GM12878 (cell line): Measurements from ENCODE around the gene NEURL3. TPM values are rescaled to one million over a fixed set of nuclear protein-coding genes. Genes with fewer than 3 reads are reported as not detected.

Experiments
- ATAC-seq: fragments of 200-7000 bp; cut with Tn5 transposase; 3 replicates; pipeline ENCODE4 v1.9.1; 2020; ENCODE audit warnings: mild to moderate bottlenecking, moderate library complexity
- BruUV-seq: library from RNA; stranded (reverse); fragments of 400-500 nt; replicated peaks from 2 replicates; lab custom pipeline; 2021; lab: Mats Ljungman, UMichigan
- CTCF ChIA-PET: fragments of 300-600 bp; sonication (Branson Sonifier 250); formaldehyde crosslinking; extraction: SDS; loops from one replicate; lab custom pipeline; 2021; ENCODE audit warnings: inconsistent platforms; lab: Yijun Ruan, JAX
- POLR2A ChIA-PET: fragments of 350-600 bp; formaldehyde crosslinking; extraction: SDS; loops from one replicate; lab custom pipeline; 2021; ENCODE audit warnings: inconsistent platforms; lab: Charles Lee
- RAD21 ChIA-PET: fragments of 300-600 bp; sonication (Branson Sonifier 250); formaldehyde crosslinking; loops from one replicate; lab custom pipeline; 2023; ENCODE audit warnings: antibody characterized with exemption; ENCODE audit not compliant: unreplicated experiment; lab: Charles Lee
- SMC1A ChIA-PET: fragments of 300-600 bp; sonication (Branson Sonifier 250); formaldehyde crosslinking; loops from one replicate; lab custom pipeline; 2023; ENCODE audit not compliant: unreplicated experiment, uncharacterized antibody; lab: Charles Lee
- DNase-seq: peaks from one replicate; pipeline ENCODE4 v3.0.0-alpha.2; 2011; ENCODE audit warnings: low read depth, low spot score
- FAIRE-seq: peaks from 3 replicates; lab custom pipeline; 2011; peaks lifted over from hg19 to GRCh38; lab: Jason Lieb, UNC
- H2AFZ ChIP-seq: 2 replicates; pipeline ENCODE4 v1.6.0; 2011; ENCODE audit warnings: low read depth, low read length, control low read depth; ENCODE audit not compliant: control insufficient read depth
- H3K27ac ChIP-seq: 2 replicates; pipeline ENCODE4 v1.5.1; 2011; ENCODE audit warnings: control low read depth; ENCODE audit not compliant: control insufficient read depth, insufficient read depth
- H3K27me3 ChIP-seq, 2 experiments: replicated peaks in 1 of 2; 2 replicates each; pipeline versions ENCODE4 v1.6.0 to v1.6.1; 2011; ENCODE audit warnings: low read length in 1 of 2; ENCODE audit not compliant: control insufficient read depth in 2 of 2, insufficient read depth in 2 of 2
- H3K36me3 ChIP-seq, 2 experiments: 2 replicates each; pipeline ENCODE4 v1.5.1; 2011; ENCODE audit warnings: low read length in 1 of 2; ENCODE audit not compliant: control insufficient read depth in 2 of 2, insufficient read depth in 2 of 2
- H3K4me1 ChIP-seq: 2 replicates; pipeline ENCODE4 v1.6.1; 2011; ENCODE audit warnings: mild to moderate bottlenecking, low read length, moderate library complexity, mixed read lengths; ENCODE audit not compliant: control insufficient read depth, insufficient read depth
- H3K4me2 ChIP-seq: 2 replicates; pipeline ENCODE4 v1.6.0; 2011; ENCODE audit warnings: control low read depth; ENCODE audit not compliant: control insufficient read depth, insufficient read depth
- H3K4me3 ChIP-seq: fragments of 200-600 bp; sonication (generic); 2 replicates; pipeline ENCODE4 v1.5.1; 2016
- H3K79me2 ChIP-seq: 2 replicates; pipeline ENCODE4 v1.6.0; 2011; ENCODE audit warnings: low read length; ENCODE audit not compliant: control insufficient read depth, insufficient read depth
- H3K9ac ChIP-seq: 2 replicates; pipeline ENCODE4 v1.8.0; 2011; ENCODE audit warnings: low read length, control low read depth, mixed read lengths; ENCODE audit not compliant: control insufficient read depth, insufficient read depth
- H3K9me3 ChIP-seq: replicated peaks from 3 replicates; pipeline ENCODE4 v1.5.1; 2011; ENCODE audit warnings: mild to moderate bottlenecking, low read length; ENCODE audit not compliant: control insufficient read depth, insufficient read depth
- H4K20me1 ChIP-seq: 2 replicates; pipeline ENCODE4 v1.6.0; 2011; ENCODE audit not compliant: control insufficient read depth, insufficient read depth
- ASH2L ChIP-seq: fragments of 300-600, 200-600 bp; sonication (generic); IDR thresholded peaks from 2 replicates; pipeline ENCODE4 v1.6.1; 2017; ENCODE audit warnings: low read depth, mild to moderate bottlenecking, borderline replicate concordance
- ATF2 ChIP-seq: IDR thresholded peaks from 2 replicates; pipeline ENCODE4 v1.6.1; 2012; ENCODE audit warnings: low read length, inconsistent platforms
- ETV6 ChIP-seq, 2 experiments: fragments of 450-650 bp in 1 of 2; IDR thresholded peaks in 1 of 2; conservative IDR thresholded peaks in 1 of 2; 2 replicates each; pipeline ENCODE4 v1.6.1; 2014; ENCODE audit warnings: antibody characterized with exemption in 1 of 2, borderline replicate concordance in 1 of 2, low read depth in 1 of 2, mild to moderate bottlenecking in 1 of 2, moderate library complexity in 1 of 2
- FOXK2 ChIP-seq: fragments of 450-650 bp; IDR thresholded peaks from 2 replicates; pipeline ENCODE4 v1.6.1; 2017; ENCODE audit warnings: mild to moderate bottlenecking, moderate library complexity
- JUNB ChIP-seq: IDR thresholded peaks from 2 replicates; pipeline ENCODE4 v1.6.1; 2016; ENCODE audit warnings: antibody characterized with exemption, mild to moderate bottlenecking
- KDM1A ChIP-seq: fragments of 200-600 bp; sonication (generic); IDR thresholded peaks from 2 replicates; pipeline ENCODE4 v1.6.1; 2016; ENCODE audit warnings: borderline replicate concordance
- MYC ChIP-seq: IDR thresholded peaks from 2 replicates; pipeline ENCODE4 v1.6.1; 2011; ENCODE audit warnings: mild to moderate bottlenecking, low read length, moderate library complexity, inconsistent platforms; ENCODE audit not compliant: insufficient read depth, insufficient replicate concordance, insufficient read length, severe bottlenecking
- NFYA ChIP-seq: IDR thresholded peaks from 2 replicates; pipeline ENCODE4 v1.6.1; 2011; ENCODE audit warnings: low read depth, mild to moderate bottlenecking, low read length, improper control_type of control experiment, borderline replicate concordance
- PAX5 ChIP-seq: IDR thresholded peaks from 2 replicates; pipeline ENCODE4 v1.6.1; 2011; ENCODE audit warnings: low read depth, low read length, borderline replicate concordance
- RAD21 ChIP-seq: IDR thresholded peaks from 2 replicates; pipeline ENCODE4 v1.6.1; 2011; ENCODE audit warnings: mild to moderate bottlenecking, low read depth, low read length, moderate library complexity; ENCODE audit not compliant: insufficient read depth
- RUNX3 ChIP-seq: IDR thresholded peaks from 2 replicates; pipeline ENCODE4 v1.6.1; 2012; ENCODE audit warnings: low read length, inconsistent platforms
- TARDBP ChIP-seq: IDR thresholded peaks from 2 replicates; pipeline ENCODE4 v1.6.1; 2016; ENCODE audit warnings: borderline replicate concordance
- TCF12 ChIP-seq: IDR thresholded peaks from 2 replicates; pipeline ENCODE4 v1.6.1; 2011; ENCODE audit warnings: low read depth, mild to moderate bottlenecking, low read length
- TCF3 ChIP-seq: IDR thresholded peaks from 2 replicates; pipeline ENCODE4 v1.6.1; 2012; ENCODE audit warnings: low read depth, mild to moderate bottlenecking, low read length, borderline replicate concordance; ENCODE audit not compliant: insufficient read depth
- ZNF274 ChIP-seq: IDR thresholded peaks from one replicate; pipeline ENCODE4 v1.8.0; 2011; ENCODE audit not compliant: insufficient read length, insufficient read depth
- ZZZ3 ChIP-seq: IDR thresholded peaks from 2 replicates; pipeline ENCODE4 v1.6.1; 2011; ENCODE audit warnings: low read depth; ENCODE audit not compliant: control insufficient read depth, insufficient read length
- WGBS: methylation state at CpG from one replicate; pipeline ENCODE4 v1.1.6; 2016; ENCODE audit warnings: low lambda C conversion rate; ENCODE audit not compliant: insufficient replicate concordance, insufficient coverage; ENCODE audit errors: missing lambda C conversion rate; 5-methylcytosine and 5-hydroxymethylcytosine counted together
- in situ Hi-C: fragments of 300-500 bp; cut with MboI; formaldehyde crosslinking; loops from 9 replicates; pipeline ENCODE4 v1.14.3; 2018; ENCODE audit warnings: mixed read lengths
- intact Hi-C: fragments of 100-400 bp; cut with micrococcal nuclease; formaldehyde crosslinking; loops from one replicate; pipeline ENCODE4 v1.14.2; 2022; ENCODE audit not compliant: unreplicated experiment
- polyA plus RNA-seq, 11 experiments: library from polyadenylated mRNA; depleted of rRNA in 4 of 11; unstranded in 6 of 11; stranded (reverse) in 5 of 11; fragments of >200 nt; fragmentation: Nextera tagmentation in 4 of 11; fragmentation: Illumina TruSeq in 1 of 11; extraction: Ambion mirVana in 4 of 11; extraction: Trizol in 1 of 11; gene quantifications; 1 replicate in 1 of 11; 2 replicates in 10 of 11; pipeline versions ENCODE4 v1.2.1 to v1.2.3, GENCODE V29; 2011 to 2016; ENCODE audit warnings: inconsistent platforms in 2 of 11, missing spikeins in 2 of 11, low read depth in 1 of 11
- total RNA-seq, 4 experiments: library from RNA; depleted of rRNA in 3 of 4; stranded (reverse); fragments of >200 nt in 3 of 4; fragmentation: Illumina TruSeq in 1 of 4; extraction: Trizol in 1 of 4; gene quantifications; 2 replicates each; pipeline versions ENCODE4 v1.2.1 to v1.2.3, GENCODE V29; 2013 to 2021
- TF ChIP-seq, protein P1 (sequence below): IDR thresholded peaks from 2 replicates; pipeline ENCODE4 v1.6.1; 2011; ENCODE audit warnings: low read depth, mild to moderate bottlenecking, low read length, moderate library complexity, borderline replicate concordance; ENCODE audit errors: extremely low read depth
- TF ChIP-seq, protein P2 (sequence below): fragments of 450-650 bp; IDR thresholded peaks from 2 replicates; pipeline ENCODE4 v1.6.1; 2017; ENCODE audit warnings: low read depth, mild to moderate bottlenecking, moderate library complexity

The NEURL3 gene
- total and polyA plus RNA-seq, 10 of the 15 experiments (the other 5 are each of a cell fraction or from before 2014, with no cell fraction given) = 0.03 to 6.3 (median 0.47) TPM

- TF ChIP-seq ASH2L (no peak), RUNX3 (peak; percentile 87), NFYA (no peak), RAD21 (no peak), ETV6 (conservative IDR thresholded peaks at IDR 0.05 in 1 of 2, IDR thresholded peaks at IDR 0.05 in 1 of 2; ENCODE audit: borderline replicate concordance in 1 of 2, low read depth in 1 of 2) (peak in 1 of 2 experiments; percentile 77; a peak in 2 of 4 replicates), ATF2 (peak; percentile 91), ZNF274 (no peak), TCF3 (0 out of 2 replicates have a peak, but pooled peaks have one; percentile 63)
Observed at GRCh38 chr2:96485751-96486651, 19.2 kb downstream of the NEURL3 start (continued).

- Histone ChIP-seq H3K9ac (peak overlapping the region; percentile 86), H3K36me3 (no peaks in the 10 kb centered on the region), H4K20me1 (no peaks in the 10 kb centered on the region), H3K27me3 (no peaks in the 10 kb centered on the region), H3K9me3 (no peaks in the 10 kb centered on the region; the same call in 1 of the 3 replicates), H2AFZ (peak overlapping the region; percentile 49), H3K27ac (peak overlapping the region; percentile 95), H3K79me2 (peaks cover 7% of the 10 kb centered on the region), H3K4me1 (peaks cover 23% of the 10 kb centered on the region), H3K4me2 (peak overlapping the region; percentile 82), H3K4me3 (0 out of 2 replicates have a peak overlapping the region, but pooled peaks have one; percentile 10)
- CTCF ChIA-PET = interaction anchor here (0.7 to 2.6 kb wide), 3 partner anchors 21 to 78 kb away, joined by 3 to 8 read pairs (median 5); no protein-coding TSS in a partner anchor
- SMC1A ChIA-PET = interaction anchor here (1.5 kb wide), 1 partner anchor 20 kb away, joined by 4 read pairs; the partner anchor contains the start of gene NEURL3
- intact Hi-C loops = loop anchor here (5.0 kb wide), 1 partner anchor 148 kb away; the partner anchor contains the start of gene NCAPH
- DNase-seq (no peak), ATAC-seq (peak; percentile 3; the same call in 2 of the 3 replicates), FAIRE-seq (no peak)
- POLR2A ChIA-PET = interaction anchor here (1.4 kb wide), 1 partner anchor 17 kb away, joined by 3 read pairs; no protein-coding TSS in a partner anchor
- BruUV-seq = TSS peak; percentile 86
- 88% methylated on average over 7 of the region's 9 CpGs for WGBS
- in situ Hi-C loops = no loop called here
- RAD21 ChIA-PET = interaction anchor here (0.8 kb wide), 1 partner anchor 21 kb away, joined by 3 read pairs; no protein-coding TSS in a partner anchor
- no peak for TF ChIP-seq ZZZ3
- TF ChIP-seq FOXK2 = no peak
- TF ChIP-seq TARDBP = no peak
- no peak for TF ChIP-seq TCF12
- TF ChIP-seq, protein P1, sequence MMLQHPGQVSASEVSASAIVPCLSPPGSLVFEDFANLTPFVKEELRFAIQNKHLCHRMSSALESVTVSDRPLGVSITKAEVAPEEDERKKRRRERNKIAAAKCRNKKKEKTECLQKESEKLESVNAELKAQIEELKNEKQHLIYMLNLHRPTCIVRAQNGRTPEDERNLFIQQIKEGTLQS = no peak
- no peak for TF ChIP-seq TCF3
- TF ChIP-seq, protein P2, sequence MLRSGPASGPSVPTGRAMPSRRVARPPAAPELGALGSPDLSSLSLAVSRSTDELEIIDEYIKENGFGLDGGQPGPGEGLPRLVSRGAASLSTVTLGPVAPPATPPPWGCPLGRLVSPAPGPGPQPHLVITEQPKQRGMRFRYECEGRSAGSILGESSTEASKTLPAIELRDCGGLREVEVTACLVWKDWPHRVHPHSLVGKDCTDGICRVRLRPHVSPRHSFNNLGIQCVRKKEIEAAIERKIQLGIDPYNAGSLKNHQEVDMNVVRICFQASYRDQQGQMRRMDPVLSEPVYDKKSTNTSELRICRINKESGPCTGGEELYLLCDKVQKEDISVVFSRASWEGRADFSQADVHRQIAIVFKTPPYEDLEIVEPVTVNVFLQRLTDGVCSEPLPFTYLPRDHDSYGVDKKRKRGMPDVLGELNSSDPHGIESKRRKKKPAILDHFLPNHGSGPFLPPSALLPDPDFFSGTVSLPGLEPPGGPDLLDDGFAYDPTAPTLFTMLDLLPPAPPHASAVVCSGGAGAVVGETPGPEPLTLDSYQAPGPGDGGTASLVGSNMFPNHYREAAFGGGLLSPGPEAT = no peak
- no peak for TF ChIP-seq MYC
- no peak for TF ChIP-seq KDM1A
- TF ChIP-seq PAX5 = no peak
- no peak for TF ChIP-seq JUNB
Observed at GRCh38 chr2:96485350-96485749, 19.8 kb downstream of the NEURL3 start.
